Subcutaneous abdominal adipose tissue (tissue), 5 donors: ENCODE results near the gene HMGA1.

Experiments
- H3K27ac ChIP-seq: one replicate; pipeline ENCODE4 v1.7.0; 2013; ENCODE audit warnings: low read depth, mild to moderate bottlenecking, inconsistent platforms, low read length, moderate library complexity
- H3K27me3 ChIP-seq, 5 donors: one replicate each; pipeline ENCODE4 v1.7.0; 2013; ENCODE audit warnings: low read length in 5 of 5, inconsistent platforms in 1 of 5; ENCODE audit not compliant: control insufficient read depth in 5 of 5, insufficient read depth in 4 of 5
- H3K36me3 ChIP-seq, 5 donors: one replicate each; pipeline ENCODE4 v1.7.0; 2013; ENCODE audit warnings: low read length in 5 of 5; ENCODE audit not compliant: control insufficient read depth in 5 of 5, insufficient read depth in 5 of 5
- H3K4me1 ChIP-seq, 5 donors: one replicate each; pipeline ENCODE4 v1.7.0; 2013; ENCODE audit warnings: low read length in 5 of 5, mild to moderate bottlenecking in 3 of 5, moderate library complexity in 1 of 5; ENCODE audit not compliant: control insufficient read depth in 5 of 5, insufficient read depth in 5 of 5
- H3K4me3 ChIP-seq, 5 donors: one replicate each; pipeline ENCODE4 v1.7.0; 2013; ENCODE audit warnings: low read length in 5 of 5, low read depth in 1 of 5
- H3K9ac ChIP-seq, 5 donors: one replicate each; pipeline ENCODE4 v1.7.0; 2013; ENCODE audit warnings: low read length in 5 of 5, mild to moderate bottlenecking in 4 of 5, moderate library complexity in 3 of 5
- H3K9me3 ChIP-seq, 5 donors: one replicate each; pipeline ENCODE4 v1.7.0; 2013; ENCODE audit warnings: low read length in 5 of 5; ENCODE audit not compliant: control insufficient read depth in 5 of 5
- donor health status: healthy.
- donor health status: healthy.
- donor health status: healthy.
- donor health status: healthy.
- donor health status: healthy.

Gene HMGA1

GRCh38 chr6:34274129-34274528, 37.5 kb downstream of the HMGA1 start:
- Histone ChIP-seq H3K9me3 (no peaks in the 10 kb centered on the region), H3K27me3 (no peaks in the 10 kb centered on the region), H3K4me1 (peaks cover 1 to 36% (median 14%) of the 10 kb centered on the region in 5 donors), H3K4me3 (no peak overlapping the region), H3K36me3 (no peaks in the 10 kb centered on the region), H3K9ac (no peak overlapping the region), H3K27ac (no peak overlapping the region)

GRCh38 chr6:34275128-34275804, 38.6 kb downstream of the HMGA1 start:
- no peak overlapping the region for H3K4me3 ChIP-seq
- H3K27ac ChIP-seq = no peak overlapping the region
- H3K4me1 ChIP-seq = peaks cover 1 to 44% (median 14%) of the 10 kb centered on the region in 5 donors

GRCh38 chr6:34276191-34276590, 39.5 kb downstream of the HMGA1 start:
- Histone ChIP-seq H3K4me3 (no peak overlapping the region), H3K9me3 (no peaks in the 10 kb centered on the region), H3K9ac (no peak overlapping the region), H3K4me1 (peaks cover 1 to 45% (median 14%) of the 10 kb centered on the region in 5 donors), H3K36me3 (peaks cover 0 to 13% (median 3%) of the 10 kb centered on the region in 5 donors), H3K27me3 (no peaks in the 10 kb centered on the region), H3K27ac (no peak overlapping the region)

More at GRCh38 chr6:34275128-34275804, 38.6 kb downstream of the HMGA1 start:
- Histone ChIP-seq H3K9me3 (no peaks in the 10 kb centered on the region), H3K9ac (no peak overlapping the region), H3K36me3 (peaks cover 0 to 8% (median 3%) of the 10 kb centered on the region in 5 donors), H3K27me3 (no peaks in the 10 kb centered on the region)

DNA sequence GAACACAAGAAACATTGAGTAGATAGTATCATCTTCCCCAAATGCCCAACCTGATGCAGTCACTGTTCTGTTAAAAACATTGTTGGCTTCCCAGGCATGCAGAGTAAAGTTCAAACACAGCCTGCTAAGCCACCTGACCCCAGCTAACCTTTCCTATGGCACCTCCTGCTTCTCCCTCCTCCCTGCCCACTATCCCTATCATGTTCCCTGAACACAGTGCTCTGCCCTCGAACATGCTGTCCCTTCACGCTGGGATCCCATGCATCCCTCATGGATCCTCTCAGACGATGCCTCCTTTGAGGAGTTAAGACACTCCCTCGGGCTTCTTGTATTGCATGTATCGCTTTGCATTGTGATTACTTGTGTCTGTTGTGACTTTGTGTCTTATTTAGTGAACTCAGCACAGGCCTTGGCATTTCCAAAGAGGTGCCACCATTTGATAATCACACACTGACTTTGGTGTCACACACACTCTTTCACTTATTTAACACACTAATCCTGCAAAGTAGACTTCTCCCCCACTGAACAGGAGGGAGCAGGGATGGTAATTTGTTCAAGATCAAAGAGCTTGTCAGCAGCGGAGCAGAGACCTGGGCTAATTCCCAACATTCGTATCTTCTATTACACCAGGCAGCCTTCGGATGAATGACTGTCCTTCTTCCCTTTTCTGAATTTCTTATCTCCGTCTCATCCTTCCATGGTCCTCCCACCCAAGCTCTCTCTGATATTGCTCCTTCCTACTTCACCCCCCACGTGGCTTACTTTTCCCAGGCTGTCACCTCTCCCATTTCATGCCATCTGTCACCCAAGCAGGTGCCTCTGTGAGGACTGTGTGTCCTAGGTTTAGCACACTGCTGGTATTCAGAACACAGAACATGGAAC, 40.4 kb downstream of the HMGA1 start:
- Histone ChIP-seq H3K27me3 (no peaks in the 10 kb centered on the region), H3K27ac (no peak overlapping the region), H3K4me1 (peaks cover 1 to 45% (median 13%) of the 10 kb centered on the region in 5 donors), H3K36me3 (peaks cover 0 to 13% (median 3%) of the 10 kb centered on the region in 5 donors), H3K4me3 (no peak overlapping the region), H3K9me3 (no peaks in the 10 kb centered on the region), H3K9ac (no peak overlapping the region)

- Histone ChIP-seq H3K4me3 (no peak overlapping the region), H3K27me3 (no peaks in the 10 kb centered on the region), H3K36me3 (peaks cover 0 to 13% (median 3%) of the 10 kb centered on the region in 5 donors), H3K9me3 (no peaks in the 10 kb centered on the region), H3K9ac (no peak overlapping the region), H3K4me1 (peaks cover 1 to 46% (median 8%) of the 10 kb centered on the region in 5 donors), H3K27ac (no peak overlapping the region)
Measured at GRCh38 chr6:34277763-34278112, 41.1 kb downstream of the HMGA1 start.

- no peaks in the 10 kb centered on the region for H3K27me3 ChIP-seq
- no peaks in the 10 kb centered on the region for H3K9me3 ChIP-seq
- peaks cover 0 to 42% (median 10%) of the 10 kb centered on the region in 5 donors for H3K4me1 ChIP-seq
- peaks cover 0 to 13% (median 3%) of the 10 kb centered on the region in 5 donors for H3K36me3 ChIP-seq
- H3K4me3 ChIP-seq = no peak overlapping the region
- no peak overlapping the region for H3K27ac ChIP-seq
- no peak overlapping the region for H3K9ac ChIP-seq
Measured at GRCh38 chr6:34278833-34279232, 42.2 kb downstream of the HMGA1 start.

- Histone ChIP-seq H3K36me3 (peaks cover 0 to 13% (median 3%) of the 10 kb centered on the region in 5 donors), H3K4me3 (no peak overlapping the region), H3K27ac (no peak overlapping the region), H3K9ac (no peak overlapping the region), H3K4me1 (peaks cover 5 to 51% (median 23%) of the 10 kb centered on the region in 5 donors), H3K9me3 (peaks cover 0 to 3% (median 0%) of the 10 kb centered on the region in 5 donors), H3K27me3 (no peaks in the 10 kb centered on the region)
Measured at GRCh38 chr6:34280216-34280615, 43.5 kb downstream of the HMGA1 start.

- Histone ChIP-seq H3K27ac (no peak overlapping the region), H3K9me3 (peaks cover 0 to 3% (median 0%) of the 10 kb centered on the region in 5 donors), H3K4me3 (no peak overlapping the region), H3K4me1 (peaks cover 7 to 50% (median 28%) of the 10 kb centered on the region in 5 donors), H3K9ac (no peak overlapping the region), H3K27me3 (no peaks in the 10 kb centered on the region), H3K36me3 (peaks cover 0 to 13% (median 3%) of the 10 kb centered on the region in 5 donors)
Measured at GRCh38 chr6:34281702-34282334, 45.1 kb downstream of the HMGA1 start.

DNA sequence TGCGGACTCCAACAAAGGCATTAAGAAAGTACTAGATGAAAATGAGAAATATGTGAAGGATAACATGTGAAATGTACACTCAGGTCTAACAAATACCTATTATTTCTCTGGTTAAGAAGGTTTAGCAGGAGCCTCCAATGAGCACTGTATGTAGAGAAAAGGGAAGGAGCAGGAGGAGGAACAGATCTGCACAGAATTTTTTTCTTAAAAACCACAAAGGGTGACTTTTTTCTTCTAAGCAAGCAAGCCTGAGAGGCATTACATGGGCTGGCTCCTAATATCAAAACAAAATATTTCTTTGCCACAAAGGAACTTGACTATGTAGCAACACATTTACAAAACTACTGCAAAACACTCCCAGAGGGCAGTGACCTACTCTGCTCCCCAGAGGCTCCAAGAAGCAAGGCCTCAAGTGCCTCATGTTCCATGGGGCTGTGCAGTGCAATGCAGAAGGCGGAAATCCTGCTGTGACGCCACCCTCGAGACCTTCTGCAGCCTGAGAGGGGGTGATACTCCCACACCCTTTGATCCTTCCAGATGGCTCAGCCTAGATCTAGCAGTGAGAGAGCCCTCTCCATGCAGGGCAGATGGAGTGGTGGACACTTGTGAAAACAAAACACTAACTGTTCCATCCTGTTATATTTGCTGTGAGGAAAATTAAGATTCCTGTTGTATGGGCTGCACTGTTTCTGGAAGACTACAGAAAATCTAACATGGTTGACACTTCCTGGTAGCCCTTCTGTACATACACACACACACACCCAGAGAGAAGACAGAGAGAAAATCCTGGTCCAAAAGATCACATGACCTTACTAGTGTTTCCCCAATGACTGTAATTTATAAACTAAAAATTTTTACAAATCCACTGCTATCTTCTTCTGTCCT, 48.1 kb downstream of the HMGA1 start:
- Histone ChIP-seq H3K27me3 (no peaks in the 10 kb centered on the region), H3K4me1 (peaks cover 7 to 66% (median 36%) of the 10 kb centered on the region in 5 donors), H3K9ac (no peak overlapping the region), H3K27ac (no peak overlapping the region), H3K9me3 (peaks cover 0 to 3% (median 0%) of the 10 kb centered on the region in 5 donors), H3K4me3 (peak overlapping the region in 1 of 5 donors; percentile 4), H3K36me3 (peaks cover 0 to 15% (median 2%) of the 10 kb centered on the region in 5 donors)
